Right ventricle myocardium superior (tissue), 1 donor: ENCODE measurements around the gene EBPL. TPM values are rescaled to one million over a fixed set of nuclear protein-coding genes. Genes with fewer than 3 reads are reported as not detected.
"Not testable (repeated sequence)": the region's sequence is repeated elsewhere in the genome, so short reads cannot be mapped to it uniquely, and the experiment has no call there.

ENCODE experiments used
- ATAC-seq: fragments of 200-7000 bp; cut with Tn5 transposase; one replicate; pipeline ENCODE4 v1.9.1; 2020; ENCODE audit warnings: mild to moderate bottlenecking; ENCODE audit not compliant: poor library complexity
- DNase-seq: peaks from one replicate; pipeline ENCODE4 v3.0.0-alpha.2; 2020
- intact Hi-C: fragments of 100-400 bp; cut with DNase I; formaldehyde crosslinking; loops from one replicate; pipeline ENCODE4 v1.11.2; 2022
- long read RNA-seq: library from polyadenylated mRNA; unstranded; transcript quantifications from one replicate; pipeline ENCODE4 v2.0.0, GENCODE V29; 2021
- total RNA-seq: library from RNA; stranded (reverse); fragmentation: NEBNext Ultra II Directional; extraction: Animal tissue kit (Norgen Biotek cat#: 25700); gene quantifications from one replicate; pipeline ENCODE4 v1.2.1, GENCODE V29; 2021
- donor health status: DM: no; HTN: yes; CAD: no; lungs with severe emphysema.

EBPL gene
- 5.5 TPM for total RNA-seq
- long read RNA-seq, partial matches to known transcripts = 0 of 4 reads
- long read RNA-seq, other reads (novel, unspliced or antisense) = 1 of 4 reads

- DNase-seq (peak; percentile 96), ATAC-seq (peak; percentile 99)
- intact Hi-C loops = no loop called here
These were observed at the start of gene EBPL for GRCh38 chr13:49690995-49691784. EBPL (minus strand) TSS chr13:49691486; CDS start chr13:49691424, 62 bp downstream.

DNA sequence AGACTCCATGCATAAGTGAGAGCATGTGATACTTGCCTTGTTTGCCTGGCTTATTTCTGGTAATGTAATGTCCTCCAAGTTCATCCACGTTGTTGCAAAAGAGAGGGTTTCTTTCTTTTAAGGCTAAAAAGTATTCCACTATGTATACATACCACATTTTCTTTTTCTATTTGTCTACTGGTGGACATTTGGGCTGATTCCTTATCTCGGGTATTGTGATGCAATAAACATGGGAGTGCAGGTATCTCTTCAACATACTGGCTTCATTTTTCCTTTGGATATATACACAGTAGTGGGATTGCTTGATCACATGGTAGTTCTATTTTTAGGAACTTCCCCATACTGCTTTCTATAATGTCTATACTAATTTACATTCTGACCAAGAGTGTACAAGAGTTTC lies 49.6 kb upstream of the EBPL start:
- no peak for DNase-seq
- no peak for ATAC-seq
- intact Hi-C loops = no loop called here

GRCh38 chr13:49739498-49740187 lies 48.4 kb upstream of the EBPL start:
- intact Hi-C loops = no loop called here
- no peak for ATAC-seq

DNA sequence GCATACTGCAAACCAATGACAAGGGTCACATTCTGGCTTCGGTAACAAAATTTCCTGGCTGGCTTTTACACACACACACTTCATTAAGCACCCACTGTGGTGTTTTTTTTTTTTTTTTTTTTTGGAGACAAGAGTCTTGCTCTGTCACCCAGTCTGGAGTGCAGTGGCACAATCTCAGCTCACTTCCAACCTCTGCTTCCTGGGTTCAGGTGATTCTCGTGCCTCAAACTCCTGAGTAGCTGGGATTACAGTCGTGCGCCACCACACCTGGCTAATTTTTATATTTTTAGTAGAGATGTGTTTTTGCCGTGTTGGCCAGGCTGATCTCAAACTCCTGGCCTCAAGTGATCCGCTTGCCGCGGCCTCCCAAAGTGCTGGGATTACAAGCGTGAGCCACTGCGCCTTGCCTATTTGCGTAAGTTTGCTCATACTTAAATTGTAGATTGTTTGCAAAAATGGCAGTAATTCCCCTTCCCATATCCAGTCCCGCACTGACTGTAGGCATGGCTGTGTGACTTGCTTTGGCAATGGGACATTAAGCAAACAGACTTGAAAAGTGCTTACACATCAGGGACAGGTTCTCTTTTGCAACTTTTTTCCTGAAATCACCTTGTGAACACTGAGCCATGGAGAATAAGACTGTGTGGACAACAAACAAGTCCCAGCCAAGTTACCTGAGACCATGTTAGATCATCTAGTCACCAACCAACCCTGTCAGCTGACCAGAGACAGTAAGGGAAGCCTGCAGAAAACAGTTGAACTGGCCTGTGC lies 42.1 kb upstream of the EBPL start:
- DNase-seq = no peak
- ATAC-seq = peak; percentile 30
- intact Hi-C loops = no loop called here

More at GRCh38 chr13:49739498-49740187, 48.4 kb upstream of the EBPL start:
- DNase-seq = no peak

DNA sequence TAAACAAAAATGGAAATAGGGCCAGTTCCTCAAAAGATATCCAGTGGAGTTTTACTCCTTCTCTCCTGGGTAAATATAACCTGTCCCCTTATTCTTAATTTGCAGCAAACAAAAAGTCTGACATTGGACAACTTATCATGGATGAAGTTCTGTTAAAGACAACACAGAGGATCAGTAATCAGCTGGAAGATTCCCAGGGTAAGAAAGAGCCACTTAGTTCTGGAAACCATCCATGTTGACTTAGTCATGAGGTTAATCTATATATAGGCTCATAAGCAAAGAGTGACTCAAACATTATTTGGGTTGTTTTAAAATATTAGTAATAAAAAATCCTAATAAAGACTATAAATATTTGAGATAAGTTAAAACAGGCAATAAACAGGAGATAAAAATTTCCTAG lies 40.5 kb upstream of the EBPL start:
- peak; percentile 81 for ATAC-seq
- no peak for DNase-seq
- intact Hi-C loops = no loop called here

DNA sequence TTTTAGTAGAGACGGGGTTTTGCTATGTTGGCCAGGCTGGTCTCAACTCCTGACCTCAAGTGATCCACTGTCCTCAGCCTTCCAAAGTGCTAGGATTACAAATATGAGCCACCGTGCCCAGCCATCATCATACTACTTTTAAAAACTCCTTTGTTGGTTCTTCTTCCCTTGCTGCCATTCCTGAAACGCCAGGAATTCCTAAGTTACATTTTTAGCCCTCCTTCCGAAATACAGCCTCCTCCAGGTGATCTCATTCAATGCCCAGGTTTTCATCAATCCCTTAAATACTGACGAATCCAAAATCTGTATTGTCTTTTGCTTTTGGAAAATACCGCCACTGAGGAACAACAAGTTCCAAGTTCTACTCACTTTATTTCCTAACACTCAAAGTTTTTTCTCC lies 25.3 kb upstream of the EBPL start:
- DNase-seq (no peak), ATAC-seq (no peak)
- intact Hi-C loops = no loop called here

- intact Hi-C loops = no loop called here
- DNase-seq (no peak), ATAC-seq (no peak)
These were observed 23.5 kb upstream of the EBPL start for GRCh38 chr13:49714757-49715156.

DNA sequence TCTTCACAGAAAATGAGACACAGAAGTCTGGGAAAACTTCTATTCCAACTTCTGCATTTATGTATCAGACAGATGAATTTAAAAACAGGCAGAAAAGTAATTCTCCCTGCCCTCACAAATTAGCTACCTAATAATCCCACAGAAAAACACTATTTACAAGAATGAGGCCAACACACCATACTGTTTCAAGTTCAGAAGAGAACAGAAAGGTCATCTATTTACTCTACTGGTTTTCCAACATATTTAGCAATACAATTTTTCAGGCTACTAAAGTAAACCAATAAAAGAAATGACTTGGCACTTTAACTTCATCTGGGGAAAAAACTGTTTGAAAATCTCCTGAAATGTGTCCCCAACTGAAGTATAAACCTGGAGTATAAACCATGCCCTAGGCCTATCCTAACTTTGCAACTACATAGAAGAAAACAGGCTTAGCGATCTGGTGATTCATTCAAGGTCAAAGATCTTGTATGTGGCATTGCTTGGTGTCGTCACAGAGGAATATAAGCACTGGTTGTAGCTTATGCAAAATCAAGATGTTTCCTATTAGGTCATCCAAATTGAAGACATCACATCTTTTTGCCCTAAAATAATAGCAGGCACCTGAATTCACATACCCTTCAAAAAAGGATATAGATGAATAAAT lies 20.1 kb upstream of the EBPL start:
- intact Hi-C loops = no loop called here
- DNase-seq = no peak
- peak; percentile 46 for ATAC-seq

- intact Hi-C loops, ATAC-seq, DNase-seq: not testable (repeated sequence)
These were observed 13.0 kb upstream of the EBPL start for GRCh38 chr13:49704264-49704663.

DNA sequence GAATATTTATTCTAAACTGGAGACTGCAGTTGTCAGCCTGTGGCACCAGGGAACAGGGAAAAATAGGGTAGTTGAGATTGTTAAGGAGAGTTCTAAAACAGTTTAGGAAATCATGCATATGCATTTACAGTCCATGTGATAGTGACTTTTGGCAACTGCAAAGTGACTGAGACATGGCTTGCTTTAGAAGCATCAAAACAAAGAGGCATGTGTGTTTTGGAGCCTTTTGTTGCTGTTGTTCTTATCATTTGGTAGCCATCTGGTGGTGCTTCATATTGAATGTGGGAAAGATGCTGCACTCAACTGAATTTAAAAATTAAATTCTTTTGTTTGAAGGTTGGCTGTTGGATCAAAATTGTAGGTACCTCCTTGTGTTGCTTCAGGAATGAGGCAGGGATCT lies 10.2 kb upstream of the EBPL start:
- intact Hi-C loops = no loop called here
- no peak for DNase-seq
- ATAC-seq = no peak

- no peak for DNase-seq
- no peak for ATAC-seq
- intact Hi-C loops = no loop called here
These were observed 6.2 kb upstream of the EBPL start for GRCh38 chr13:49697468-49697867.

DNA sequence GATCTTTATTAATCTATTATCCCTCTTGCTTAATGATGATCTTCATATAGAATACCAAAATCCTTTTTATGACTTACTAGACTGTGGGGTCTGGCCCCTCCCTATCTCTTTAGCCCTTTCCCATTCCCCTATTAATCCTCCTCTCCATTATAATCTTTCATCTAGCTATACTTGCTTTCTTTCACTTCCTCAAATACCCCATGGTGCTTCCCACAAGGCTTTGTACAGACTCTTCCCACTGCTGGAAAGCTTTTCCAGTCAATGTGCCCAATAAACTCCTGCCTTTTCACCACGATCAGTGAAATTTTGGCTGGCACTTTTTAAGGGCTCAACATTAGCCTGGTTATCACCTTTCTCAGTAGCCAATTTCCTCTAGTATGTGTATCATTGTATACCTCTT lies 3.2 kb upstream of the EBPL start:
- intact Hi-C loops = no loop called here
- DNase-seq = no peak
- ATAC-seq = no peak

GRCh38 chr13:49693877-49694276 lies 2.6 kb upstream of the EBPL start:
- intact Hi-C loops = no loop called here
- no peak for DNase-seq

DNA sequence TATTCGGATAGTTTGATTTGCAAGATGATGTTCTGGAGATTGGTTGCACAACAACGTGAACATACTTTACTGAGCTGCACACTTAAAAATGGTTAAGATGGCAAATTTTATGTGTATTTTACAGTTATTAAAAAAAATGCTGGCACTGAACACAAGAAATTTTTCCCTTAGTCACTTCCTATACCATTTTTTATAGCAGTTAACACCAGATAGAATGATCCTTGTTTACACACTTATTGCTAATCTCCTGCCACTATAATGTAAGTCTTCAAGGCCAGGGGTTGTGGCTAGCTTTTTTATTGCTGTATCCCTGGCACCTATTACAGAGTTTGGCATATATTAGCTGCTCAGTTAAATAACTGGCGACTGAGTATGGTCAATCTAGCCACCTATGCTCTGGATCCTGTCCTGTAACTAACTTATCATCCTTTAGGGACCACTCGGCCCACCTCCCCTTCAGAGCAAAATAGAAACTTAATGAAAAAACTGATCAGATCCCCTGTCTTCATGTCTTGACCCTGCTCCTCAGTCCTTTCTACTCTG lies 2.0 kb upstream of the EBPL start:
- DNase-seq (no peak), ATAC-seq (no peak)
- intact Hi-C loops = no loop called here

More at GRCh38 chr13:49693877-49694276, 2.6 kb upstream of the EBPL start:
- no peak for ATAC-seq

GRCh38 chr13:49690133-49690994 lies 922 bp downstream of the EBPL start:
- no peak for DNase-seq
- intact Hi-C loops = no loop called here
- peak; percentile 7 for ATAC-seq

- DNase-seq (no peak), ATAC-seq (no peak)
- intact Hi-C loops = no loop called here
These were observed 7.8 kb downstream of the EBPL start for GRCh38 chr13:49683489-49683888.

GRCh38 chr13:49681842-49682435 lies 9.3 kb downstream of the EBPL start:
- intact Hi-C loops = no loop called here
- DNase-seq (no peak), ATAC-seq (no peak)
